ENCODE data around the gene ATP6V0A4.
A peak's percentile ranks its signal among the peaks of the same experiment; 100 is the strongest.
"Not testable (repeated sequence)": the region's sequence is repeated elsewhere in the genome, so short reads cannot be mapped to it uniquely, and the experiment has no call there.

The ATP6V0A4 gene

DNA sequence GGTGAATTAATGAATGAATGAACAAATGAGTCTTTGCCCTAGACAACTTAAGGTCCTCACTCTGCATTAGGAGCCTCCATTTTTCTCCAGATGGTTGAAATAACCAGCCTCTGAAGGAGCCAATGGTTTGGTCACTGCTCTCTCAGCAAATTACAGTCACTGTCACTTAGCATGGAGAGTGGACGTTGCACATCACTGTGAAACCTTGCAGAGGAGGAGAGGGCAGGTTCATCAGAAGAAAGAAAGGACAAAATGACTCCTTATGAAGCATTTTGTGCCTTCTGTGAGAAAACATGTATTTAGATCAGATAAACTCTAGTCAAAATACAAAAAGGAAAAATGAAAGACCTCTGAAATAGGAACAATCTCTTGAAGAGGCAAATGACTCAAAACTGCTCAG lies 6.6 kb upstream of the ATP6V0A4 start:
- no peak for DNase-seq (ENCODE audit: low spot score)
- no peak for FAIRE-seq

DNA sequence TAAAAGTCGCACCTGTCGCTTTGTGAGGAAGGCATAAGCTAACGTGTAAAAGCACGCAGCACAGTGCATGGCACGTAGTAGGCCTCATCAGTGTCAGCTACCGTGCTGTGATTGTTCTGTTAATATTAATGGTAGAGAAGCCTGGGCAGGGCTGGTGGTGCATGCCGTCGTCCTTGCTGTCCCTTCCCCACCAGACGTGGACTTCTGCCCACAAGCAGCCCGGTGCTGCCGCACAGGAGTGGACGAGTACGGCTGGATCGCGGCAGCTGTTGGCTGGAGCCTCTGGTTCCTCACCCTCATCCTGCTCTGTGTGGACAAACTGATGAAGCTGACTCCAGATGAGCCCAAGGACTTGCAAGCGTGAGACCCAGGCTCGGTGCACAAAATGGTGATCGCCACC lies 4.7 kb upstream of the ATP6V0A4 start:
- FAIRE-seq: no peak
- no peak for DNase-seq (ENCODE audit: low spot score)

DNA sequence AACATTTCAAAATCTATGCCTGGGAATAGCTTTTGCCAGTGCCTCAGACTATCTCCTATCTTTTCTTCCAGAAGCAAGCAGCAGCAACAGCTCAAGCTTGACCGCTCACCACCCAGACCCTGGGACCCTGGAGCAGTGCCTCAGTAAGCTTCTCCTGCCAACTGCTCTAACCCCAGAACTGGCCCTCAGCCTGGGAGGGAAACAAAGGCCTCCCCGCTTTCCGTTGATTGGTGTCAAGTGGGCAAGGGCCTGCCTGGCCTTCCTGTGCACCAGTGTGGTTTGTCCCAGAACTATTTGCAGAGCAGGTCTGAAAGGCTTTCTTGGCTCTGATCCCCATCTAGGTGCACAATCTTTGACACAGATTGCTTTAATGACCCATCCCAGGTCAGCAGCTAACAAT lies 3.3 kb upstream of the ATP6V0A4 start:
- DNase-seq (ENCODE audit: low spot score): no peak
- no peak for FAIRE-seq

DNA sequence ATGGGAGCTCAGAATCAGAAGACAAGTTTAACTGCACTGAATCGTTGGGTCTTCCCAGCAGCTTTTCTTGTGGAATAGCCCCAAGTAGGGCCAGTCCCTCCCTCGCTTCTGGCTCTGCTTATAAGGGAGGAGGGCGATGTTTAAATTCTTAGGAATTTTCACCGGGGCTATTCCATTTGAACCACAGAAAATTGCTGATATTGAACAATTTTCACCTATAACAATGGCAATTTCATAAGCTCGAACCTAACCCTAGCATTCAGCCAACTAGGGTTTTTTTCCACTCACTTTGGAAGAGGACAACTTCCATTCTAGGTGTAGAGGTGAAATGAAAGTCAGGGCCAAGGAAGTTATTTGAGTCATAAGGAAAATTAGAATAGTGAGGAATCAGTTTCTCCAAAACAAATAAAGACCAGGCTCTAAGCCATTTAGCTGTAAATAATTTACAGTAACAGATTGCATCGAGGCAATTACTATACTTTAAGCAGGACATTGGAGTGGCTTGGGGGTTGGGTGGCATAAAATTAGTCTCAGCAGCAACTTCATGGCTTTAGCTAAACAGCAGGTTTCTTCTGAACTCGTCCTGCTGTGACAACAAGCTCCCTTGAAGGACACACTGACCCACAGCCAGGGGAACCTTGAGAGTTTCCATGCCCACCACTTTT lies 1.5 kb upstream of the ATP6V0A4 start:
- no peak for DNase-seq (ENCODE audit: low spot score)
- FAIRE-seq: no peak

DNA sequence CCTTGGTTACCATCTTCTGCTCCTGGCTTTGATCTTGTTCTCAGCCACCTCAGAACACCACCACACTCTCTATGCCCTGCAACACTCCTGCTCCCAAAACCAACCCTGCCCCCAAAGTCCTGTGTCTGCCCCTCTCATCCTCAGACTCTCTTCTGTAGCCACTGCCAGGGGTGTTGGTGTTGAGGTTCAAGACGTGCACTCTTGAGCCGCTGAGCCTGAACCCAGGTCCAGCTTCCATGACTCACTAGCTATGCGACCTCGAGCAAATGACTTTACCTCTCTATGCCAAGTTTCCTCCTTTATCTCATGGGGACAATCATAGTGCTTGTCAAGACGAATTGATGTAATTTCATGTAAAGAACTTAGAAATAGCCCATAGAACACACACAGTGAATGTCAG lies 840 bp upstream of the ATP6V0A4 start:
- no peak for FAIRE-seq
- DNase-seq (ENCODE audit: low spot score): no peak

DNA sequence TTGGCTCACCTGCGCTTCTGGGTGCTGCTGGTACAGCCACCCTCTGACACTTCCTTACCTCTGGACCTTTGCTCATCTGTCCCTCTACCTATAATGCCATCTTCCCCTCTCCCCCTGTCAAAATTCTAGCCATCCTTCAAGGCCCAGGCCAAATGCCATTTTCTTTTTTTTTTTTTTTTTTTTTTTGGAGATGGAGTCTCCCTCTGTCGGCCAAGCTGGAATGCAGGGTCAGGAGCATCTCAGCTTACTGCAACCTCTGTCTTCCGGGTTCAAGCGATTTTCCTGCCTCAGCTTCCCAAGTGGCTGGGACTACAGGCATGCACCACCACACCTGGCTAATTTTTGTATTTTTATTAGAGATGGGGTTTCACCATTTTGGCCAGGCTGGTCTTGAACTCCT lies 950 bp downstream of the ATP6V0A4 start:
- DNase-seq (ENCODE audit: low spot score); FAIRE-seq: not testable (repeated sequence)

DNA sequence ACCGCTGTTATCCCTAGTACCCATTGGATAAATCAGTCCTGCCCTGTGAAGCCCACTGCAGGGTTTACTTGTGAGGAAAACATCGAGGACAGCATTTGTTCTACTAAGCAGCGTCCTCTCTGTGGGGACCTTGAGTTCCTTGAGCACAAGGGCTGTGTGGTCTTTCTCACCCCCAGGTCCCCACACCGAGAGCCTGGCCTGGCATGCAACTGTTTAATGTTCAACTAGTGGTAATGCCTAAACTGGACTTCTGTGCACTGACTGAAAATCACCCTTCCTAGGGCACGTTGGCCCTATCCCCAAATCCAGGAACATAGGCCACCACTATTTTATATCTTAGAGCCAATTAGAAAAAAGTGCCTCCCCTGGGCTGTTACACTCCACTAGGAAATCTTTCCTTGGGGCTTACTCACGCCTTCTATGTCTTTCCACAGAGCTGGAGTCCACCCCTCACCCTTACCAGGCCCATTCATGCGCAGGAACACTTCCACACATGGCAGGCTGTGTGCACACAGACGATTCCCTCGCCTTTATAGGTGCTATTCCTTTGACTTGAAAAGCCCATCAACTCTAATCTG lies 1.9 kb downstream of the ATP6V0A4 start:
- FAIRE-seq (no peak), DNase-seq (ENCODE audit: low spot score) (no peak)

DNA sequence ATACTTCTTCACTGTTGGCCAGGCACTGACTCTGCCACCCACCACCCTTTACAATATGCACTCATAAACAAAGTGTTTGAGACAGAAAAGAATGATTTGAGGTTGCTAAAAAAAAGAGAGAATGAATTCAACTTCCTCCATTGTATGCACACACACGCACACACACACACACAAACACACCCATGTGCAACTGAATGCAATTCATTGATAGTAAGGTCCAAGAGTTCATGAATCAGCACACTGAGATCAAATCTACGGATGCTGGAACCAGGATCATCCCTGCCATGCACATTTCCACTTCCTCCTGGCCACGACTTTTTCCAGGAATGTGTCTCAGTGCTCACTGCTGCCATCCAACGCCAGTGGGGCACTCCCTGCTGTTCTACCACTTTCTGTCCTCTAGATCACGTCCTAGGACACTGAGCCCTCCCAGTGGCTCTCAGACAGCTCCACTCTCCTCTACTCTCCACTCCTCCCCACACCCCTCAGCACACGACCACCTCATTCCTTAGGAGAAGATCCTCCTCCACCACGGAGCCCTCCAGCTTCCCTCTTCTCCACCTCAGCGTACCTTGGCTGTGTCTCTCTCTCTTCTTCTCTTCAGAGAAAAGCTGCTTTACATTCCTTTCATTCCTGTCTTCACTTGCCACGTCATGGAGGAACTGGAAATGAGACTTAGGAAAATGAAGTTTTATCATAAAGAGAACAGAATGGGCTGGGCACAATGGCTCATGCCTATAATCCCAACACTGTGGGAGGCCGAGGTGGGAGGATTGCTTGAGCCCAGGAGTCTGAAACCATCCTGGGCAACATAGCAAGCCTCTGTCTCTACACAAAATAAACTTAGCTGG lies 12.2 kb downstream of the ATP6V0A4 start:
- DNase-seq (ENCODE audit: low spot score): peak; percentile 64
- no peak for FAIRE-seq

DNA sequence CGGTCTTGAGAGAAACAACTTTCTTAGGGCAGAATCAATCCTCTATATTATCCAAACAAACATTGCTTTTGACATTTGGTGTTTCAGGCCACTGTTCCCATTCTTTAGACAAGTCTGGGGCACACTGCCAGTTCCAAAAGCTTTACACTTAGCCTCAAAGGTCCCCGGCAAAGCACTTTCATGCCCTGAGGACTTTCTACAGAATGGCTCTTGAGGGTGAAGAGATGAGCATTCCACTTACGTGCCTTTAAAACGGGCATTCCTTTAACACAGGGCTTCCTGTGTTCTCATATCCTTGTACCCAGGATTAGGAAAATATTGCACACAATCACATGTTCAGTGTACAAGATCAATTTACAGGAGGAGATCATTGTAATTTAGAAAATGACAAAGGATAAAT lies 13.3 kb downstream of the ATP6V0A4 start:
- no peak for FAIRE-seq
- DNase-seq (ENCODE audit: low spot score): no peak

DNA sequence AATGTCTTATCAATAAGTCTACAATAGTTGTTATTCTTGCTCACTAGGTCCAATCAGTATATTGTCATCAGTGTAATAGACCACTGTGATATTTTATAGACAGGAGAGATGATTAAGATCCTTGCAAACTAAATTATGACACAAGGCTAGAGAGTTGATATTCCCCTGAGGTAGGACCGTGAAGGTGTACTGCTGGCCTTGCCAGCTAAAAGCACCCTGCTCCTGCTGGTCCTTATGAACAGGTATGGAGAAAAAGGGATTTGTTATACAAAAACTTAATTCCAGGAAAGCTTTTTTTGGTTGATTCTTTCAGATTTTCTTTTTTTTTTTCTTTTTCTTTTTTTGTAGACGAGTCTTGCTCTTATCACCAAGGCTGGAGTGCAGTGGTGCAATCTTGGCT lies 17.0 kb downstream of the ATP6V0A4 start:
- no peak for FAIRE-seq
- DNase-seq (ENCODE audit: low spot score): no peak

DNA sequence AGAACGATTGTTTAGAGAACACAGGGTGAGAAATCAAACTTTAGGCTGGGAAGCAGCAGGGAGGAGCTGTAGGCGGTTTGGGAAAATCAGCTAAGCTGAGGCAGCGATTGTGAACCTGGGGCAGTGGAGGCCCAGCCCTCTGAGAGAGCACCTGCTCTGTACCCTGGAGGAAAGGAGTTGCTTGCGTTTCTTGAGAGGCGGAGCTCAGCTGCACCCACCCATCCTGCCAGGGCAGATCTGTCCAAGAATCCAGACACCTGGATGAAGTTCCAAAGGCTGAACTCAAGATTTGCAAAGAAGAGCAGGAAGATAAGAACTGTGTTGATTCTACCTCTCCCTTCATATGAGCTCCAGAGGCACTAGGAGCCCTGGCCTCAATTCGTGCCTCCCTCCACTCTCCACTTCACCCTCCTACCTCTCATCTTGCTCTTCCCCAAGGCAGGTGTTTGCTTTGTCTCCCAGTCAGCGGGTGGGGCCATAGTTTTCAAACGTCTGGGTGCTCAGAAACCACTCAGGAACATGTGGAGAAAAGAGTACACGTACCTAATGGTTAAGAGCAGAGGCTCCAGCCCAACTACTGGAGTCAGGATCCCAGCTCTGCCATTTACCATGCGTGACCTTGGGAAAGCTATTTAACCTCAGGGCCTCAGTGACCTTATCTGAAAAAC lies 21.7 kb downstream of the ATP6V0A4 start:
- FAIRE-seq (no peak), DNase-seq (ENCODE audit: low spot score) (no peak)

DNA sequence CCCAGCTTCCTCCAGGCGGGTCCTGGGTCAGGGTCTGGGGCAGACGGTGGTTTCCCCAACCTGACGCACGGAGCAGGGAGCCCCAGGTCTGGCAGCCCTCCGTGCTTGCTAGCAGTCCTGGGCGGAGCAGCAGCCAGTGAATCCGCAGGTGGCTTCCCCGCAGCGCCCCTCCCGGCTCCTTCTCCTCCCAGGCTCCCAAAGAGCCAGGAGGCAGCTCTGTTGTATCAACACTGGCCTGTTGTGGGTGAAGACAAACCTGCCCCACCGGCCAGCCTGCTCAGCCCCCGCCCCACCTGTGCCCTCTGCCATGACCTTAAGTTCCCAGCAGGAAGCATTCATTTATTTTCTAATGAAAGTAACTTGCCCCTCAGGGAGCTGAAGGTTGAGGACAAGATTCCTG lies 24.2 kb downstream of the ATP6V0A4 start:
- DNase-seq (ENCODE audit: low spot score) (no peak), FAIRE-seq (no peak)

DNA sequence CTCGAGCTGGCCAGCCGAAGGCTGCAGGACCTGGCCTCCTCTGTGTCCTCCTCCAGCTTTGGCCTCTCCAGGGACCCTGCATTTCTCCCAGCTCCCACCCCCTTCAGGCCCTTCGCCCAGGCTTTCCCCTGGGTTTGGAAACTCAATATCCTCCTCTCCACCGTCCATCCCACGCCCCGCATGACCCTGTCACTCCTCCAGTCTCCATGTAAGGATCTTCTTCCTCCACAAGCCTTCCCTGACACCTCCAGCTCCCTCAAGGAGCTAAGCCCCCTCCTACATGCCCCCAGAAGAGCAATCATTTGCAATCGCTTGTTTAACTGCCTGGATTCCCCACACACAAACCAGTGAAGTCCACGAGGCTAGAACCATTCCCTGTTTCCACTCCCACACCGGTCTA lies 24.8 kb downstream of the ATP6V0A4 start:
- no peak for FAIRE-seq
- no peak for DNase-seq (ENCODE audit: low spot score)

DNA sequence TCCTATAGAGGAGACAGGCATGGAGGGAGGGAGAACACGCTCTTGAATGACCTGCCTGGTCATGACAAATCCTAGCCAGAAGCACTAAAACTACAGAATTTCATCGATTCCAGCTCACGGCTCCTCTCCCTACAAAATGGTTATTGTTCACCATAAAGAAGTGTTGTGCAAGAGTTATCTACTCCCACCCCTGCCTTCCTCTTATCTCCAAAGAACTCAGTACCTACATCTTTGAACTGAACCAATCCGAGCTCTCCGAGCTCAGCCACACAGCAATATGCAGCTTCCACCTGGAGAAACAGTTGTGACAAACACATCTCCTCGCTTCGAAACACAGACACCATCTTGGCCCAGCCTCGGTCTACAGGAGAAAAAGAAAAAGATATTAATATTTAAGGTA lies 27.1 kb downstream of the ATP6V0A4 start:
- no peak for DNase-seq (ENCODE audit: low spot score)
- FAIRE-seq: no peak

DNA sequence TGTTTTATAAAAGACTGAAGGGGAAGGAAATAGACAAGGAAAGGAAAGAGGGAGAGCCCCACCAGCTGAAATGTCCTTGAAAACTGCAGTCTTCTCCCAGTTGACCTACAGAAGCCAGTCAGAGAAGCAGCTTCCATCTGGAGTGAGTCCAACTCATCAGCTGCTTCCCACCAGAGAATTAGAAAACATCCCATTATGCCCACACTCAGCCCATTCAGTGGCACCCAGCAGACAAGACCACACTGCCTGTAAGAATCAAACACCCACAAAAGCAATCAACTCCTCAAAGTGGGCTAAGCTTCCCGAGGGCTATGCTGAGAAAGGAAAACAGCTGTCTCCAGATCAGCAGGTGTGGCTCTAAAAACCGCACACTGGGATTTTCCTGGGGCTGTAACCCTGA lies 29.8 kb downstream of the ATP6V0A4 start:
- no peak for FAIRE-seq
- no peak for DNase-seq (ENCODE audit: low spot score)

DNA sequence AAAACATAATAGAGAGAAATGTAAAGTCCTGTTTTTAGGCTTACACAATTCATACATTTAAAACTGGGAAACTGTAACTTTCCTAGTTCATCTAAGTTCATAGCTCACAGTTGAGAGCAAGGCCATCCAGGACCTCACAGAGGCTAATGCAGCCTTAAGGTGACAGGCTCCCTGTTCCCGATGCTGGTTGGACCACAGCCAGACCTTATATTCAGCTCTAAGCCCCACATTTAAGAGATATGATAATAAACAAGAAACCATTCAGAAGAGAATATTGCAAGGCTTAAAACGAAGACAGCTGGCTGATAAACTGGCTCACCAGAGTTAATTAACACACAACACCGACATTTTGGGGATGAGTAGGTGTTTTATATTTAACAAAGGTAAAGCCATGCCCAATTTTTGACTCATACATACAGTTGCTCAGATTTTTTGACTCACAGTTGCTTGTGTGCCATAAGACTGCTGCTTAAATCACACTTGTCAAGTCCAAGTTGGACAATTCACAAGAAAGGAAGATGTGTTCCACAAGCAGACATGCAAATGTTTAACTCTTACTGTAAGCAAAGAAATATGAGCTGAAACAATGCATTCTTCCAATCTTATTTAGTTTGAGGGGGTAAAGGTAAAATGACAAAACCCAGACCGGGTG lies 41.3 kb downstream of the ATP6V0A4 start:
- FAIRE-seq (no peak), DNase-seq (ENCODE audit: low spot score) (no peak)

DNA sequence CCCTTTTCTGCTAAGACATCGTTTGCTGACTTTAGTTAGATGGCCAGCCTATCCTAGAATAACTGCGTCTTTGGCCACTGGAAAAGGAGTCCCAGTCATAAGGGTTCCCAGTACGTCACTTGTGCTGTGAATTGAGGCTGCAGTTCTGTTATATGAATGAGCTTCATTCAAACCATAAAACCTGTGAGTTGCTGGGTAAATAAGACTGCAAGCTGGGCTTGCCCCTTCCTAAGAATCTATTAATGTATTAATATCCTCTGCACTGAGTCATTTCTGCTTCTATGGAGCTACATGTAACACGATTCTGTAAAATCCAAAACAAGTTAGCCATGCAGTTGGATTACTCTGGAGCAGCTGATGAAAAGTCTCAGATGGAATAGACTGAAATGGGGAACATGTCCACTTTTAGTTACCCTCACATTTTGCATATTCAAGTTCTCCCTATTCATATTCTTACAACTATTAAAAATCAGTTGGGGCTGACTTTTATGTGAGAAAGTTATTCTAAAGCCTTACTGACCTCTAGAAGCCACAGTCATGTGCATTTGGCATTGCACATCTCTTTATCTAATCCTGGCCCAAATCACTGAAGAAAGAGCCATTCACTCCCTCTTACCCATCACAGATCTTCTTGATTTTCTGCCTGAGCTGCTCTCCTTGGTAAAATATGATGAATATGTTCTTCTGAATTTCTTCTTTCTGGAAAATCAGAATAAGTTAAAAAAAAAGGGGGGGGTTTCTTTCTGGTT lies 42.0 kb downstream of the ATP6V0A4 start:
- no peak for DNase-seq (ENCODE audit: low spot score)
- FAIRE-seq: no peak

DNA sequence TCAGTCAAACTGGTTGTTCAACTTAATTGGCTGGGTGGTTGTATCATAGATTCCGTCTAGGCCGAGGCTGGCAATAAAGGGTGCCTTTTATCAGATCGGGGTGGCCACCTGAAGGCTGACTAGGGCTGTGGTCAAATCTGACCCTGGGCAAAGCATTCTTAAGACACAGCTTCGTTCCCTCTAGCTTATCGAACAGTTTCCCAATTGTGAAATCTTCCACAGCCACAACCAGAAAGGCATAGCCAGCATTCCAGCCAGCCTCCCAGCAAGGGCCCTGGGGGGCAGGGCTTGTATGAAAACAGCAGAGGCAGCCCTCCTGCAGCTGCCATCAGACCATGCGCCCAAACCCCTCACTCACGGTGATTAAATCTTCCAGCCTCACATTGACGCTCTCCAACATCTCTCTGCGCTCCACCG lies 42.7 kb downstream of the ATP6V0A4 start:
- DNase-seq (ENCODE audit: low spot score) (no peak), FAIRE-seq (no peak)

DNA sequence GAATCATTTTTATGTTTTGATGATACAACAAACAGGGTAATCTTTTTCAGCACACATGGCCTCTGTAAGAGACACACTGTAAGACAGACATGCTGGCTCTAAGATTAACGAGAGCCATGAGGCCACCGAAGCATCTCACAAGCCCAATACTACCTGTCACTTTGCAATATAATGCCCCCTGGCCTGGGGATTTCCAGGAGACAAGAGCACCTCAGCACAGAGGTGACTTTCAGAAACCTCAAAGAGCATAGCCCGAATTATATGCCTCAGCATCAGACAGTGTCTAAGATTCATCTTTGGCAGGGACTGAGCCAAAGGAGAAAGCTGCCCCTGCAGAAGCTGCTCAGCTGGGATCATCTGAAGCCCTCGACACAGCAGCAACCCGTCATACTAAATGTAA lies 44.4 kb downstream of the ATP6V0A4 start:
- DNase-seq (ENCODE audit: low spot score) (no peak), FAIRE-seq (no peak)

DNA sequence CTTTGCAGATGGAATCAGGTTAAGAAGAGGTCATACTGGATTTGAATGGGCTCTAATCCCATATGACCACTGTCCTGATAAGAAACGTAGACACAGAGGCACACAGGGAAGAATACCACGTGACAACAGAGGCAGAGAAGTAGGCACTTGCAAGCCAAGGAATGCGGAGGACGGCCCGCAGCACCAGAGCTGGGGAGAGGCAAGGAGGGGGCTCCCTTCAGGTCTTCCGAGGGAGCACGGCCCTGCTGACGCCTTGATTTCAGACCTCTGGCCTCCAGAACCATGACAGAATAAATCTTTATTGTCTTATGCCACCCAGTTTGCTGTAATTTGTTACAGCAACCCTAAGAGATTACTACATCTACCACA lies 44.9 kb downstream of the ATP6V0A4 start:
- FAIRE-seq (no peak), DNase-seq (ENCODE audit: low spot score) (no peak)

All from urothelium cell line (cell line).